GM18520 (cell line): Measurements from ENCODE around the gene CEP85L.

ENCODE experiments used
- ATAC-seq: cut with Tn5 transposase; IDR thresholded peaks from one replicate; pipeline ENCODE4 v1.9.1; 2021; ENCODE audit not compliant: unreplicated experiment

Gene CEP85L

DNA sequence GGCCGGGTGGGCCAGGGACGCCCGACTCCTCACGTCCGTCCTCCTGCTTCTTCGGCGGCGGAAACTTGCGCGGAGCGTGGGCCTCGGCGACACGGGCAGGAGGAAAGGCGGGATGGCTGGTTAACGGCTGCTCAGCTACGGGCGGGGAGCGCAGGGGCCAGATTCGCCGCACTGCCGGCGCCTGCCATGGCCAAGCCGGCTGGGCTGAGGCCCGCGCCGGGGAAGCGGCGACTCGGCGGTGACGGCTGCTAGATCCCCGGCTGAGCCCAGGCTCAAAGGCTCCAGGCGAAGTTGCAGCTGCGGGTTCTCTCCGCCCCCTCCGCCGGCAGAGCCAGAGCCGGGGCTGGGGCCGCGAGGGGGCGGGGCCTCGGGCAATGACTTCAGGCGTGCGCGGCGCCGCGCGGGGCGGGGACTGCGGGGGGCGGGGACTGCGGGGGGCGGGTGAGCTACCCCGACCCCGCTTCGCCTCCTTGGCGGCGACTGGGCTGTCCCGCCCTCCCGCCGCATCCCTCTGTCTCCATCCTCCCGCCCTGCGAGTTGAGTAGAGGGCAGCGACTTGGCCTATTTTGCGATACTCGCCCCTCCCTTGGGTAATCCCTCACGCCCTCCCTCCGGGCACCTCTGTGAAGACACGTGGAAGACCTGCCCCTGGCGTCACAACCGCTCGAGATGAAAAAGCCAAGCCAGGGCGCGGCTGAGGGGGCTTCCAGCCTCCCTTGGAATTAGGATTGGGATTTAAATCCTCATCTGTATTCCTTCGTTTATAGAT lies at the start of gene CEP85L:
TSS of gene CEP85L (minus strand) at position 310 of the 769 bp plus-strand sequence. CDS start 322 bp downstream, outside the sequence.
- peak; percentile 77 for ATAC-seq

DNA sequence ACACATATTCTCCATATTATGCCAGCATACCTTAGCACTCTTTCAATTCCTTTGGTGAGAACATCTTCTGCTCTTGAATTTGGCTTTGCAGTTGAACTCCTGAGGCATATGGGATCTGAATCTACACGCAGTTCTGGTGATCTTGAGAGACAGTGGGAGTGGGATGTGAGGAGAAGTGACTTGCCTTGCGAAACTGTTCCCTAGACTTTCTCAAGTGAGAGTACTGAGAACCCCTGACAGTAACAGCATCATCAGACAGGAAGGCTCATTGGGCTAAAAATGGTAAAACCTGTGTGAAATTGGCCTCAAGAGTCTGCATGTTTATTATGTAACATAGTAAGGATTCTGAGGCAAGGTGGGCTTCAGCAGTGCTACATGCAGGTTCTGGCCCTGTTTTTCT lies 49.1 kb upstream of the CEP85L start:
- no peak for ATAC-seq

GRCh38 chr6:118697554-118697953 lies 46.2 kb upstream of the CEP85L start:
- no peak for ATAC-seq

DNA sequence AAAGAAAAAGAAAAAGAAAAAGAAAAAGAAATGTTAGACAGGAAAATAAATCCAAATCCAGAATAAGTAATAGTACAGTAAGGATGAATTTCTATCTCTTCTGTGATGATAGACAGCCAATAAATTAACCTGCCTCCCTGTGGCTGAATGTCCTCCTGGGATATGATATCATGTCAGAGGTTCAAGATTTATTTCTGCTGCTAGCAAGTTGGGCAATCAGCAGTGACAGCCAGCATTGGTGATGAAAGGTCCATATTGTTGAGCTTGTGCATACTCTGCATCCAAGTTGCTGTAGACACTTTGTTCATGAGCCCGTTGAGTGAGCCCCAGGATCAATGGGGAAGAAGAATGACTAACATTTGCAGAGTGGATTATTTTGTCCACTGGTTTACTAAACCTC lies 44.9 kb upstream of the CEP85L start:
- no peak for ATAC-seq

DNA sequence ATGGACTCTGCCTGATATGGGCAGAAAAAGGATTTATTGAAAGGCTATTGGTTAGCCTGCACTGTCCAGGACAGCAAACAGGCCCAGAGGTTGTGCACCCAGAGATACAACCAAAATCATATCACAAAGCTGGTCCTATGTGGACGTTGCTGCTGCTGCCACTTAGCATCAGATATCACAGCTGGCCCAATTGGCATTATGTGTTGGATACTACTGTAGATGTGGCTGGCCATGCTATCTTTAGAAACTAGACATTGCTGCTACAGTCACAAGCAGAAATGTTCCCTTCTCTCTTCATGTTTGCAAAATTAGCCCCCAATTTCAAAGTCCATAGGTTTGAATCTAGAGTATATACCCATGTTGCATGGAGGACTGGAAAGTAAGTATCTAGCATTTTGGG lies 42.2 kb upstream of the CEP85L start:
- ATAC-seq = no peak

DNA sequence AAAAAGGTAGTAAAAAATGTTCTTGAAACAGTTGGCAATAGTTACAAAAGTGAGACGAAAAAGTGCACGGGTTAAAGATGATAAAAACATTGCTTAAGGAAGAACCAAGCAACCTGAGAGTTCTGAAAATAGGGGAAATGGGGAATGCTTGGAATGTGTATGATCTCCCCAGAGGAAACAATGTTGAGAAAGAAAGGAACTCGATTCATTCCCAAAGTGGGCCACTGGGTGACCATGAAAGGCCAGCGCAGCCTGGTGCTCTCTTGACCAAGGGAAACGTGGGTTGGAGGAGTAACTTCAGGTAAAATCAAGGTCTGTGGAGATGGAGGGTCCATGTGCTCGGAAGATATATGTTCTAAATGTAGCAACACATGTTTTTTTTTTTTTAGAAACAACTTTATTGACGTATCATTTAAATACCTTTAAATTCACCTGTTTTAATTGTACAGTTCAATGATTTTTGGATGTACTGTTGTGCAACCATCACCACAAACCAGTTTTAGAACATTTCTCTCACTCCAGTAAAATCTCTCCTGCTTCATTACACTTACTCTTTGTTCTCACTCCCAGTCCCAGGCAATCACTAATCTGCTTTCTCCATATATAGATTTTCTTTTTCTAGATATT lies 34.5 kb upstream of the CEP85L start:
- ATAC-seq = no peak

- no peak for ATAC-seq
These were observed 32.8 kb upstream of the CEP85L start for GRCh38 chr6:118683881-118684872.

DNA sequence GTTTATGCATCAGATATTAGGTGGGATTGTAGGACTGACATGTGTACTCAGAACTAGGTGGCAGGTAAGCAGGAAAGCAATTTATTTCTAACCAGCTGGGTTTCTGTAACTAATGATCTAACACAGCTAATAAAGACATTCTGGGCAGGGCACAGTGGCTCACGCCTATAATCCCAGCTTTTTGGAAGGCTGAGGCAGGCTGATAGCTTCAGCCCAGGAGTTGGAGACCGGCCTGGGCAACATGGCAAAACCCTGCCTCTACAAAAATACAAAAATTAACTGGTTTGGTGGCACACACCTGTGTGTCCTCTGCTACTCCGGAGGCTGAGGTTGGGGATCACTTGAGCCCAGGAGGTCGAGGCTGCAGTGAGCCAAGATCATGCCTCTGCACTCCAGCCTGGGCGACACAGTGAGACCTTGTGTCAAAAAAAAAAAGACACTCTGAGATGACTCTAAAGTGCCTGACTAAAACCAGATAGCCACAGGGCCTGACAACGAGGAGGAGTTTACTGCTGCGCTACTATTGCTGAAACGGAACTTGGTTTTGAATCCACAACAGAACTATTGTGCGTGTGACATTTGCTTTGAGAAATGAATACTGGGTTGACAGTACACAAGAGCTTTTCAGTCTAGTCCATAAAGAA lies 29.2 kb upstream of the CEP85L start:
- no peak for ATAC-seq

GRCh38 chr6:118679327-118679901 lies 28.0 kb upstream of the CEP85L start:
- no peak for ATAC-seq

GRCh38 chr6:118678866-118679265 lies 27.5 kb upstream of the CEP85L start:
- no peak for ATAC-seq

DNA sequence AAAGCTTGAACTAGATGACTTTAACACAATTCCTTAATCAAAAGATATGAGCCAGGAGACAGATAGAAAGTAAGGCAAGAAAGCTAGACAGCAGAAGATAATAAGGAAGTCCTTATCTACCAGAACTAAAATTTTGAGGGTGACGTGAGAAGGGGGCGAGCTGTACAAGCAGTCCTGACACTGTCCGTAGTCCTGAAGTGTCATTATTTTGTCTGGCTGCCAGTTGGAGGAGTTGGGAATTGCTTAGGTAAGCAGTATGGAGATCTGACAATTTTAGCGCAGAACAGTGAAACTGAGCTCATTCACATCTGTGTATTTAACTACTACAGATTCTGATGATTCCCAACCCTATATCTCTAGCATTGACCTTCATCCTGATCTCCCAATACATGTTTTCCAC lies 25.8 kb upstream of the CEP85L start:
- no peak for ATAC-seq

DNA sequence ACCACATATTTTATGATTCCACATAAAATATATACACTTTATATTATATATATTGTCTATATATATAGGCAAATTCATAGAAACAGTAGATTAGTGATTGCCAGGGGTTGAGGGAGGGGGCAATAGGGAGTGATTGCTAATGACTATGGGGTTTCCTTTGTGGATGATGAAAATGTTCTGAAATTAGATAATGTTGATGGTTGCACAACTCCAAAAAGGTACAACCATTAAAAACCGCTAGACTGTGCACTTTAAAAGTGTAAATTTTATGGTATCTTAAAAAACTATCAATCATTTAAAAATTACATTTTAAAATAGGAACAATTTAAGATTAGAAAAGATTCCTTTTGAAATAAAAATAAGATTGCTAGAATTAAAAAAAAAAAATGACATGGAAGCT lies 23.8 kb upstream of the CEP85L start:
- no peak for ATAC-seq

DNA sequence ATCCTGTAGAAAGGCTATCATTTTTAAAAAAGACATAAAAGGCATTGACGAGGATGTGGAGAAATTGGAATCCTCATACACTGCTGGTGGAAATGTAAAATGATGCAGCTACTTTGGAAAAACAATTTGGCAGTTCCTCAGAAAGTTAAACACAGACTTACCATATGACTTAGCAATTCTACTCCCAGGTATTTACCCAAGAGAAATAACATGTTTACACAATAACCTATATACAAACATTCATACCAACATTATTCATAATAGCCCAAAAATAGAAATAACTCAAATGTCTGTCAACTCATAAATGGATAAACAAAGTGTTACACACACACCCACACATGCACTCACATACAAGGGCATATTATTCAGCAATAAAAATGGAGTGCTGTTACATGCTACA lies 23.4 kb upstream of the CEP85L start:
- no peak for ATAC-seq

DNA sequence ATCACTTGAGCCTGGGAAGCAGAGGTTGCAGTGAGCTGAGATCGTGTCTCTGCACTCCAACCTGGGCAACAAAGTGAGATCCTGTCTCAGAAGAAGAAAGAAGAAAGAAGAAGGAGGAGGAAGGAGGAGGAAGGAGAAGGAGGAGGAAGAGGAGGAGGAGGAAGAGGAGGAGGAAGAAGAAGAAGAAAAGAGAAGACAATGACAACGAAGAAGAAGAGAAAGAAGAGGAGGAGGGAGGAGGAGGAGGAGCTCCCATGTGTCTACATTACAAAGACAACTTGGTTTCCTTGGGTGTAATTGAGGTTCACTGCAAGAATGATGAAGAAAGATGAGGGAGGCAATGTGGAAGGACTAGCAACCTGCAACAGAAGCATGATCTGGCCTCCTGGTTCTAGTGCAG lies 21.3 kb upstream of the CEP85L start:
- ATAC-seq = no peak

GRCh38 chr6:118669561-118669960 lies 18.2 kb upstream of the CEP85L start:
- no peak for ATAC-seq

GRCh38 chr6:118668761-118669385 lies 17.5 kb upstream of the CEP85L start:
- ATAC-seq = no peak

DNA sequence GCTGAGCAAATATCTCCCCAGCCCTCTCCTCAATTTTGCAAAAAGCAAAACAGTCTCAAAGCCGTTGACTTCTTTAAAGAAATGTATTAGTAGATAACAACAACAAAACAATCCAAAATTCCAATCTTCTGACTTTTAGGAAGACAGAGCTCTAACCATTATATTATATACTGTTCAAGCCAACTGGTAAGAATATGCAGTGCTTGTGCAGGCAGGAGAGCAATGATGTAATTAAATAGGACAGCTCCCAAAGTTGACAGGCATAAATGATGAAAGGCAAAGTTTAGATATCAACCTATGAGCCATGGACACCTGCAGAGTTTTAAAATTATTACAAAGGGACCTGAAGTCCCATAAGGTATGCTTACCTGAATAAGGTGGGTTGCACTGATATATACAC lies 16.6 kb upstream of the CEP85L start:
- no peak for ATAC-seq

DNA sequence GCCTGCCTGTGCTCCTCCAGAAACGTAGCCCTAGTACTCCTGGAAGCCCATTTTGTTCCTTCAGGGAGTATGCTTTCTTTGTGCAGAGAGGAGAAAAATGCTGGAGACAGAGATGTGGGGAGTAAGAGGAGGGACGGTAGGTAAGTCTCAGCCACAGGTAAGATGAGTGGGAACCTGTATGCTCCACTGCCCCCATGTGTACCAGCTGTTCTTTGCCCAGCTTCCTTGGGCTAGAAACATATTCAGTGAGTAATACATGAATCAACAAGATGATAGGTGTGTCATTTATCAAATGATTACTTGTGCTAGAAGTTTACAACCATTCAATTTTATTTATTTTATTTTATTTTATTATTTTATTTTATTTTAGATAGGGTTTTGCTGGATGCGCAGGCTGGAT lies 13.6 kb upstream of the CEP85L start:
- no peak for ATAC-seq

DNA sequence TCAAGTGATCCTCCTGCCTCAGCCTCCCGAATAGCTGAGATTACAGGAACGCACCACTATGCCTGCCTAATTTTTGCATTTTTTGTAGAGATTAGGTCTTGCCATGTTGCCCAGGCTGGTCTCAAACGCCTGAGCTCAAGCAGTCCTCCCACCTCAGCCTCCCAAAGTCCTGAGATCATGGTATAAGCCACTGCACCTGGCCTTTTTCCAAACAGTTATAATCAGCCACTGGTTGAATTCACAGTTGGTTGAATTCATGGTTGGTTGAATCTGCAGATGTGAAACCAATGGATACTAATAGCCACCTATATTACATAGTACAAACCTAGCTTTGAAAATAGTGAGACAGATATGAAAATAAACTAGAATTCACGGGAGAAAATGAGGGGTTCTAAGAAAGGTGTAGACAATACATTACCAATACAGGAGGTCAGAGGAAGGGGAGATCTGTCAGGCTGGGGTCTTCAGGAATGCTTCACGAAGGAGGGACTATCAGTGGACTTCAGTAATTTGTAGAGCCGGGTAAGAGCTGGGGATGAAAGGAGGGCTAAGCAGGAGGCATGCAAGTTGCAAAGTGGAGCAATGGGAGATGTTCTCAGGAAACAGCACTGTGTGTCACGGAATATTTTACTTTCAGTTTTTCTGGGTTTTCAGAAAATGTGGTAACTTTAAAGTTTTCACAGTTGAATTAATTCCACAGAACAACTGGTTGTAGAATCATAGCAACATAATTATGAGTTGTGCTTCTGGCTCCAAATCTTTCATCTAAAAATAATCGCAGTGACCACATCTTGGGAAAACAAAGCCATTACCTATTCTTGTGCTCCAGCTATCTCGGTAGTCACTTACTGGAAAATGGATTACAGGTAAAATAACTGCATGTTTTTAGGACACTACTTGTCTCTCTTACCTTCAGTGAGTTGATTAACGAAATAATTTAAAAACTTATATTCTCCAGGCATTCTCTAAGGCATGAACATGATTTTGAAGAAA lies 12.9 kb upstream of the CEP85L start:
- no peak for ATAC-seq
